Common myeloid progenitor, CD34-positive (primary cell): ENCODE results near the gene GRIFIN.
A peak's percentile ranks its signal among the peaks of the same experiment; 100 is the strongest.

Experiments
- CTCF ChIA-PET: fragments of 350-600 bp; sonication (Branson Sonifier 250); formaldehyde crosslinking; loops from one replicate; lab custom pipeline; 2021; ENCODE audit warnings: antibody characterized with exemption; lab: Charles Lee
- POLR2A ChIA-PET: fragments of 350-600 bp; sonication (Branson Sonifier 250); formaldehyde crosslinking; loops from one replicate; lab custom pipeline; 2021; ENCODE audit warnings: antibody characterized with exemption; lab: Charles Lee
- DNase-seq, 3 donors: peaks; one replicate each; pipeline versions ENCODE4 v3.0.0 to v3.0.0-alpha.2; 2013
- H3K27ac ChIP-seq, 2 experiments: 1 replicate in 1 of 2; 2 replicates in 1 of 2; pipeline ENCODE4 v1.7.0; 2013; ENCODE audit warnings: inconsistent platforms in 2 of 2, low read length in 2 of 2, mild to moderate bottlenecking in 2 of 2, low read depth in 1 of 2, moderate library complexity in 1 of 2; ENCODE audit not compliant: severe bottlenecking in 2 of 2, insufficient read depth in 1 of 2, poor library complexity in 1 of 2
- H3K27me3 ChIP-seq, 5 experiments: replicated peaks in 2 of 5; 1 replicate in 3 of 5; 2 replicates in 2 of 5; pipeline versions ENCODE4 v1.6.1 to v1.7.0; 2013; ENCODE audit warnings: low read length in 4 of 5, mild to moderate bottlenecking in 2 of 5, moderate library complexity in 2 of 5, inconsistent platforms in 1 of 5; ENCODE audit not compliant: insufficient read depth in 5 of 5, control insufficient read depth in 4 of 5
- H3K36me3 ChIP-seq, 4 experiments: 1 replicate in 2 of 4; 2 replicates in 2 of 4; pipeline versions ENCODE4 v1.6.1 to v1.7.0; 2013; ENCODE audit warnings: low read length in 3 of 4, control low read depth in 1 of 4, mild to moderate bottlenecking in 1 of 4; ENCODE audit not compliant: control insufficient read depth in 4 of 4, insufficient read depth in 4 of 4
- H3K4me1 ChIP-seq, 4 experiments: 1 replicate in 3 of 4; 2 replicates in 1 of 4; pipeline versions ENCODE4 v1.6.1 to v1.7.1; 2013; ENCODE audit warnings: low read length in 3 of 4, mild to moderate bottlenecking in 3 of 4, control low read depth in 1 of 4, inconsistent platforms in 1 of 4, moderate library complexity in 1 of 4; ENCODE audit not compliant: control insufficient read depth in 4 of 4, insufficient read depth in 4 of 4; ENCODE audit errors: control extremely low read depth in 1 of 4
- H3K4me3 ChIP-seq, 7 experiments: 1 replicate in 4 of 7; 2 replicates in 3 of 7; pipeline versions ENCODE4 v1.5.1 to v1.7.0; 2013; ENCODE audit warnings: mild to moderate bottlenecking in 7 of 7, low read length in 6 of 7, moderate library complexity in 6 of 7, inconsistent platforms in 2 of 7, low read depth in 2 of 7, control low read depth in 1 of 7; ENCODE audit not compliant: insufficient read depth in 4 of 7, control insufficient read depth in 1 of 7; ENCODE audit errors: extremely low read depth in 1 of 7
- H3K9me3 ChIP-seq, 5 experiments: 1 replicate in 4 of 5; 2 replicates in 1 of 5; pipeline versions ENCODE4 v1.6.1 to v1.7.1; 2013; ENCODE audit warnings: low read length in 4 of 5, mild to moderate bottlenecking in 2 of 5, inconsistent platforms in 1 of 5, low read depth in 1 of 5, moderate library complexity in 1 of 5; ENCODE audit not compliant: control insufficient read depth in 4 of 5, insufficient read depth in 2 of 5; ENCODE audit errors: control extremely low read depth in 1 of 5
- WGBS: methylation state at CpG from one replicate; pipeline ENCODE4 v1.1.5; 2013; ENCODE audit not compliant: insufficient coverage; 5-methylcytosine and 5-hydroxymethylcytosine counted together

The GRIFIN gene

GRCh38 chr7:2451171-2452073, 24.8 kb downstream of the GRIFIN start:
- Histone ChIP-seq H3K4me1 (peaks cover 0 to 15% (median 12%) of the 10 kb centered on the region in 4 experiments), H3K36me3 (peaks cover 0 to 14% (median 6%) of the 10 kb centered on the region in 4 experiments), H3K27ac (peak overlapping the region in 1 of 2 experiments; percentile 14), H3K9me3 (no peaks in the 10 kb centered on the region), H3K4me3 (peak overlapping the region in 6 of 7 experiments; percentile 44 to 77 (median 60)), H3K27me3 (no peaks in the 10 kb centered on the region)
- ChIA-PET CTCF (interaction anchor here (0.6 to 10.8 kb wide), 40 partner anchors 9 to 414 kb away, joined by 3 to 219 read pairs (median 4); no protein-coding TSS in a partner anchor), POLR2A (interaction anchor here (1.0 kb wide), 1 partner anchor 17 kb away, joined by 4 read pairs; no protein-coding TSS in a partner anchor)
- DNase-seq, result peak; percentile 67 to 79 (median 77)
- 7% methylated on average over 32 of the region's 34 CpGs for WGBS

- no peak overlapping the region for H3K27ac ChIP-seq
- peaks cover 0 to 15% (median 12%) of the 10 kb centered on the region in 4 experiments for H3K4me1 ChIP-seq
- peaks cover 0 to 22% (median 13%) of the 10 kb centered on the region in 4 experiments for H3K36me3 ChIP-seq
- no peak overlapping the region for H3K4me3 ChIP-seq
- H3K9me3 ChIP-seq, result no peaks in the 10 kb centered on the region
- WGBS, result 94% methylated on average over 26 of the region's 32 CpGs
- ChIA-PET POLR2A (no interaction called here), CTCF (interaction anchor here (0.6 to 10.8 kb wide), 33 partner anchors 10 to 415 kb away, joined by 3 to 219 read pairs (median 4); no protein-coding TSS in a partner anchor)
- no peak for DNase-seq
- H3K27me3 ChIP-seq, result no peaks in the 10 kb centered on the region
Measured at GRCh38 chr7:2450198-2451107, 25.7 kb downstream of the GRIFIN start.

- Histone ChIP-seq H3K36me3 (peaks cover 0 to 41% (median 24%) of the 10 kb centered on the region in 4 experiments), H3K4me3 (no peak overlapping the region), H3K27me3 (no peaks in the 10 kb centered on the region), H3K4me1 (peaks cover 0 to 10% (median 7%) of the 10 kb centered on the region in 4 experiments), H3K9me3 (no peaks in the 10 kb centered on the region), H3K27ac (no peak overlapping the region)
- CTCF ChIA-PET, result interaction anchor here (1.5 to 10.8 kb wide), 2 partner anchors 22 to 40 kb away, joined by 4 to 219 read pairs; no protein-coding TSS in a partner anchor
- no peak for DNase-seq
- POLR2A ChIA-PET, result no interaction called here
- WGBS, result 87% methylated on average over 10 of the region's 10 CpGs
Measured at GRCh38 chr7:2446676-2447075, 29.5 kb downstream of the GRIFIN start.

- WGBS, result 92% methylated on average over 19 of the region's 21 CpGs
- H3K4me3 ChIP-seq, result no peak overlapping the region
- CTCF ChIA-PET, result interaction anchor here (1.2 to 10.8 kb wide), 2 partner anchors 22 to 106 kb away, joined by 3 to 219 read pairs; no protein-coding TSS in a partner anchor
- DNase-seq, result no peak
- no peaks in the 10 kb centered on the region for H3K27me3 ChIP-seq
- no peak overlapping the region for H3K27ac ChIP-seq
- peaks cover 0 to 45% (median 24%) of the 10 kb centered on the region in 4 experiments for H3K36me3 ChIP-seq
- H3K9me3 ChIP-seq, result no peaks in the 10 kb centered on the region
- peaks cover 0 to 9% (median 2%) of the 10 kb centered on the region in 4 experiments for H3K4me1 ChIP-seq
- POLR2A ChIA-PET, result no interaction called here
Measured at GRCh38 chr7:2445898-2446555, 30.2 kb downstream of the GRIFIN start.

DNA sequence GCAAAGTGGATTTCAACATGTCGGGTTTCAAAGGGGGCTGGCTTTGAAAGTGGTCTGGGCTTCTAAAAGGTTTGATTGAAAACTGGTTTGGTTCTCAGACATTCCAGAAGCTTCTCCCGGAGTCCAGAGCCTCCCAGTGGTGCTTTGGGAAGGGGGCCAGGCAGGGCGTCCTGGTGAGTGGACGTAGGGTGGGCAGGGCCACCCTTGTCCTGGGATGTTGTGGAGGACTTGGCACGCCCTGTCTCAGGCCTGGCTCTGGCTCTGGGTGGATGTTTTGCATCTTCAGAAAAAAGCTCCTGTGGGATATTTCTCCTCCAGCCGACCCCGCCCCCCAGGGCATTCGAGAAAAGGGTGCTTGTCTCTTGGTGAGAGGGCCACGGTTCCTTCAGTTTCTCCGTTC, 31.2 kb downstream of the GRIFIN start:
- peaks cover 0 to 12% (median 0%) of the 10 kb centered on the region in 4 experiments for H3K4me1 ChIP-seq
- H3K4me3 ChIP-seq, result no peak overlapping the region
- ChIA-PET POLR2A (no interaction called here), CTCF (interaction anchor here (1.1 to 4.0 kb wide), 3 partner anchors 14 to 107 kb away, joined by 3 to 13 read pairs (median 3); no protein-coding TSS in a partner anchor)
- no peak for DNase-seq
- H3K27ac ChIP-seq, result no peak overlapping the region
- H3K9me3 ChIP-seq, result no peaks in the 10 kb centered on the region
- WGBS, result 95% methylated on average over 10 of the region's 10 CpGs
- peaks cover 2 to 53% (median 27%) of the 10 kb centered on the region in 4 experiments for H3K36me3 ChIP-seq
- no peaks in the 10 kb centered on the region for H3K27me3 ChIP-seq

DNA sequence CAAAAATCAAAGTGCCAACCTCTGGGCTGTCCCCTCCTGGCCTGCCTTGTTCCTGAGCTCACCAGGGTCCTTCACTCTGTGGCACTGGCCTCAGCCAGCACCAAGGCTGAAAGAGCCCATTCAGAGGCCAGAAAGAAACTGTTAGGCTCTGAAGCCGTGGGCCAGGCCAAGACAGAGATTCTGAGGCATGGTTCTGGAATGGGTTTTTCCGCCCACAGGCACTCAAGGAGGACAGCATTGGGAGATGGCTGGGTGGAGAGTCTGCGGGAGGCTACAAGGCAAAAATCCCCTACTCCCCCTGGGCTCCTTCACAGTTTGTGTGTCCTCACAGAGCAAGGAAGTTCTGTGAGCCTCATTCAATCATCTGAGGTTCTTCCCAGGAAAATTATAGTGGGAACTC, 31.7 kb downstream of the GRIFIN start:
- Histone ChIP-seq H3K27me3 (no peaks in the 10 kb centered on the region), H3K27ac (no peak overlapping the region), H3K4me1 (peaks cover 0 to 12% (median 0%) of the 10 kb centered on the region in 4 experiments), H3K4me3 (no peak overlapping the region), H3K9me3 (no peaks in the 10 kb centered on the region), H3K36me3 (peaks cover 4 to 56% (median 28%) of the 10 kb centered on the region in 4 experiments)
- CTCF ChIA-PET, result interaction anchor here (1.1 to 4.0 kb wide), 2 partner anchors 14 to 24 kb away, joined by 3 to 13 read pairs; no protein-coding TSS in a partner anchor
- DNase-seq, result no peak
- POLR2A ChIA-PET, result no interaction called here
- WGBS, result 90% methylated on average over 2 of the region's 3 CpGs
